ENCODE results near the gene CEP350. TPM values are rescaled to one million over a fixed set of nuclear protein-coding genes. Genes with fewer than 3 reads are reported as not detected.

CEP350 gene, protein sequence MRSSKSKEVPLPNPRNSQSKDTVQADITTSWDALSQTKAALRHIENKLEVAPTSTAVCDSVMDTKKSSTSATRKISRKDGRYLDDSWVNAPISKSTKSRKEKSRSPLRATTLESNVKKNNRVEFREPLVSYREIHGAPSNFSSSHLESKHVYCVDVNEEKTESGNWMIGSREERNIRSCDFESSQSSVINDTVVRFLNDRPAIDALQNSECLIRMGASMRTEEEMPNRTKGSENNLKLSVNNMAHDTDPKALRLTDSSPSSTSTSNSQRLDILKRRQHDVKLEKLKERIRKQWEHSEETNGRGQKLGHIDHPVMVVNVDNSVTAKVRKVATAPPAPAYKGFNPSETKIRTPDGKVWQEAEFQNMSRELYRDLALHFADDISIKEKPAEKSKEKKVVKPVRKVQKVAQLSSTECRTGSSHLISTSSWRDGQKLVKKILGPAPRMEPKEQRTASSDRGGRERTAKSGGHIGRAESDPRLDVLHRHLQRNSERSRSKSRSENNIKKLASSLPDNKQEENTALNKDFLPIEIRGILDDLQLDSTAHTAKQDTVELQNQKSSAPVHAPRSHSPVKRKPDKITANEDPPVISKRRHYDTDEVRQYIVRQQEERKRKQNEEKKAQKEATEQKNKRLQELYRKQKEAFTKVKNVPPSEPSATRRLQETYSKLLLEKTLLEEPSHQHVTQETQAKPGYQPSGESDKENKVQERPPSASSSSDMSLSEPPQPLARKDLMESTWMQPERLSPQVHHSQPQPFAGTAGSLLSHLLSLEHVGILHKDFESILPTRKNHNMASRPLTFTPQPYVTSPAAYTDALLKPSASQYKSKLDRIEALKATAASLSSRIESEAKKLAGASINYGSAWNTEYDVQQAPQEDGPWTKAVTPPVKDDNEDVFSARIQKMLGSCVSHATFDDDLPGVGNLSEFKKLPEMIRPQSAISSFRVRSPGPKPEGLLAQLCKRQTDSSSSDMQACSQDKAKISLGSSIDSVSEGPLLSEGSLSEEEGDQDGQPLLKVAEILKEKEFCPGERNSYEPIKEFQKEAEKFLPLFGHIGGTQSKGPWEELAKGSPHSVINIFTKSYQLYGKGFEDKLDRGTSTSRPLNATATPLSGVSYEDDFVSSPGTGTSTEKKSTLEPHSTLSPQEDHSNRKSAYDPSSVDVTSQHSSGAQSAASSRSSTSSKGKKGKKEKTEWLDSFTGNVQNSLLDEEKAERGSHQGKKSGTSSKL (N-terminal part only)
- 8.7 to 17.0 TPM (median 10.9 TPM) in 5 replicates for total RNA-seq (2022; extraction: Qiagen RNA extraction)

DNA sequence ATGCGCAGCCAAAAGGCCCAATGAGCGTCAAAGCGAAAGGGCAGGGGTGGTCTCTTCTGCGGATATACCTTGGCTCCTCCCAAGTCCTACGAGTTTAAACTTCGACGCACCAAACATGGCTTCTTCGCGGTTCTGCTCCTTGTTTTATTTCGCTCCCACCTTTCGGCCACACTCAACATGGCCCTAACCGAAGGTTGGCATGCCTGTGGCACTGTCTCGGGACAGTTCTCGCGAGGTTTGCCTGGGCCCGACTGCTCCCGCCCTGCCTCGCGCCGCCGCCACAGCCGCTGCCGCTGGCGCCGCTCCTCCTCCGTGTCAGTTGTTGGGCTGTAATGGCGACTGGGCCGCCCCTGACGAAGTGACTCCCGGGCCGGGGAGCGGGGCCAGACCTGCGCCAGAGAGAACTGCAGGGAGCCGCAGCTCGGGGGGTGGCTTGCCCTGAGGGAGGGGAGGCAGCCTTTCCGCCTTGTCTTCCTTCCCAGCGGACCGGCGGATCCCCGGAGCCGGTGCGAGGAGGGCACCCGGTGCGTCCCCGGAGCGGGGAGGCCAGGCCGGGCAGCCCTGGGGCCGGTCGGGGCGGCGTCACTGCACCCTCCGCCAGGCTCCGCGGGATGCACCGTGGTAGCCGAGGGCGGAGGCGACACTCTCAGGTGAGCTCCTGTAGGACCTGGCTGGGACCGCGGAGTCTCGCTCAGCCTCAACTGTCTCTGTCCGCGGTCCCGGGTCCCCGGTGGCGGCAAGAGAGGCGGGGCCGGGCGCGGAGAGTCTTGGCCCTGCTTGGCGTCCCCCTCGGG, at the start of gene CEP350:
CEP350 (plus strand) TSS at position 318 of the 794 bp plus-strand sequence. CDS start 31,372 bp downstream, outside the sequence.

DNA sequence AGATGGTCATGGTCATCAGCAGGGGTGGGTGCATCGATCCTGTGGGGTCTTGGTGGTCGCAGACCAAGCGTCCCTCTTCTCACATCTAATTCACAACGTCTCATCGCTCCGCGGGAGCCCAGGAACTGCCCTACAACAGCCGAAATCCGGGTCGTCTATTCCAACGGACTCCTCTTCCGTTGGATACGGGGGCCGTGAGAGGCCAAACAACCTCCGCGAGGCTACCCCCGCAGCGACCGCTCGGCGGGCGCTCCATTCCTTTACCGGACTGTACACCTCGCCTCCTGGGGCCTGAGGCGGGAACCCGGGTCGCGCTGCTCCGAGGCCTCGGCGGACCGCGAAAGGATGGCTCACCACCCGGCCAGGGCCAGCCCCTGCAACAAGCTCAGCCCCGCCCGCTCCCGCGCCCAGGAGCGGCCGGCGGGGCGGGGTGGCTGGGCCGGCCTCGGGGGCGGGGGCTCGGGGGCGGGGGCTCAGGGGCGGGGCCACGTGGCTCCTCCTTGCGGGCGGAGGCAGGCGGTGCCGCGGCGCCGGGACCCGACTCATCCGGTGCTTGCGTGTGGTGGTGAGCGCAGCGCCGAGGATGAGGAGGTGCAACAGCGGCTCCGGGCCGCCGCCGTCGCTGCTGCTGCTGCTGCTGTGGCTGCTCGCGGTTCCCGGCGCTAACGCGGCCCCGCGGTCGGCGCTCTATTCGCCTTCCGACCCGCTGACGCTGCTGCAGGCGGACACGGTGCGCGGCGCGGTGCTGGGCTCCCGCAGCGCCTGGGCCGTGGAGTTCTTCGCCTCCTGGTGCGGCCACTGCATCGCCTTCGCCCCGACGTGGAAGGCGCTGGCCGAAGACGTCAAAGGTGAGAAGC, 199.9 kb downstream of the CEP350 start, which contains the start of gene QSOX1:
QSOX1 (plus strand) TSS at position 545 of the 857 bp plus-strand sequence; CDS start at position 584, 39 bp downstream.

Other genes starting within 250 kb of the CEP350 start
- gene FAM163A, start 211.5 kb upstream of the CEP350 start, total RNA-seq (2022; extraction: Qiagen RNA extraction), result not detected in 5 replicates
- 15.5 to 23.9 TPM (median 17.5 TPM) in 5 replicates for gene TOR1AIP2, start 77.0 kb upstream of the CEP350 start, total RNA-seq (2022; extraction: Qiagen RNA extraction)
- gene TOR1AIP1, start 72.5 kb upstream of the CEP350 start, total RNA-seq (2022; extraction: Qiagen RNA extraction), result 25.4 to 36.4 TPM (median 29.3 TPM) in 5 replicates
- 66.9 to 78.2 TPM (median 74.5 TPM) in 5 replicates for gene QSOX1, start 200.1 kb downstream of the CEP350 start, total RNA-seq (2022; extraction: Qiagen RNA extraction)